NCI-H1105 treated with DMSO at 0.1 percent for 48 hours (cell line): ENCODE measurements around the gene DEDD.

Experiments
- DNase-seq: peaks from one replicate; lab custom pipeline; 2025; lab: John Stamatoyannopoulos, UW

DEDD gene

GRCh38 chr1:161163793-161164192, 31.3 kb upstream of the DEDD start:
- no peak for DNase-seq

- DNase-seq: no peak
Measured at GRCh38 chr1:161162806-161163205, 30.3 kb upstream of the DEDD start.

GRCh38 chr1:161162052-161162451, 29.6 kb upstream of the DEDD start:
- no peak for DNase-seq

GRCh38 chr1:161161652-161162051, 29.2 kb upstream of the DEDD start:
- no peak for DNase-seq

- no peak for DNase-seq
Measured at GRCh38 chr1:161160671-161161145, 28.2 kb upstream of the DEDD start.

GRCh38 chr1:161159913-161160243, 27.4 kb upstream of the DEDD start:
- DNase-seq: no peak

GRCh38 chr1:161159087-161159912, 26.8 kb upstream of the DEDD start, which contains the start of gene USP21:
Gene USP21 (plus strand): TSS chr1:161159500. CDS start chr1:161160641, 1,141 bp downstream.
- DNase-seq: peak; percentile 91

- DNase-seq: no peak
Measured at GRCh38 chr1:161158316-161159010, 26.0 kb upstream of the DEDD start.

- DNase-seq: no peak
Measured at GRCh38 chr1:161157867-161158266, 25.4 kb upstream of the DEDD start.

GRCh38 chr1:161153682-161154337, 21.3 kb upstream of the DEDD start, which contains the start of gene UFC1:
Gene UFC1 (plus strand): TSS chr1:161153978. CDS start chr1:161153998, 20 bp downstream.
- DNase-seq: peak; percentile 93

GRCh38 chr1:161153176-161153575, 20.7 kb upstream of the DEDD start:
- no peak for DNase-seq

- no peak for DNase-seq
Measured at GRCh38 chr1:161145832-161146231, 13.4 kb upstream of the DEDD start.

GRCh38 chr1:161140755-161141400, 8.4 kb upstream of the DEDD start:
- no peak for DNase-seq

- peak; percentile 59 for DNase-seq
Measured at GRCh38 chr1:161139766-161140165, 7.3 kb upstream of the DEDD start.

- DNase-seq: no peak
Measured at GRCh38 chr1:161138431-161138830, 6.0 kb upstream of the DEDD start.

GRCh38 chr1:161137881-161138280, 5.4 kb upstream of the DEDD start:
- no peak for DNase-seq

- DNase-seq: no peak
Measured at GRCh38 chr1:161133220-161133740, 813 bp upstream of the DEDD start.

GRCh38 chr1:161131523-161132409, 701 bp downstream of the DEDD start:
- no peak for DNase-seq

GRCh38 chr1:161130266-161130665, 2.2 kb downstream of the DEDD start:
- DNase-seq: no peak

- no peak for DNase-seq
Measured at GRCh38 chr1:161128591-161129420, 3.7 kb downstream of the DEDD start.
